Prostate gland (tissue), 2 donors: ENCODE data around the gene OR2AG2. TPM values are rescaled to one million over a fixed set of nuclear protein-coding genes. Genes with fewer than 3 reads are reported as not detected.

ENCODE experiments used
- DNase-seq: peaks from one replicate; pipeline ENCODE4 v3.0.0-alpha.2; 2019; ENCODE audit warnings: low spot score
- H3K27ac ChIP-seq, 2 donors: fragments of 200-600 bp; sonication (generic); 2 replicates each; pipeline ENCODE4 v1.5.1; 2017 to 2019
- H3K27me3 ChIP-seq: fragments of 200-600 bp; sonication (generic); replicated peaks from 2 replicates; pipeline ENCODE4 v1.5.1; 2019; ENCODE audit not compliant: insufficient read depth
- H3K36me3 ChIP-seq, 2 donors: fragments of 200-600 bp; sonication (generic); 1 replicate in 1 of 2; 2 replicates in 1 of 2; pipeline versions ENCODE4 v1.5.1 to v1.8.1; 2017 to 2019
- H3K4me1 ChIP-seq: fragments of 200-600 bp; sonication (generic); replicated peaks from 2 replicates; pipeline ENCODE4 v1.5.1; 2019
- H3K4me3 ChIP-seq, 2 donors: fragments of 200-600 bp; sonication (generic); 2 replicates each; pipeline ENCODE4 v1.5.1; 2017 to 2019
- H3K9me3 ChIP-seq: fragments of 200-600 bp; sonication (generic); 2 replicates; pipeline ENCODE4 v1.5.1; 2017
- CTCF ChIP-seq, 4 experiments: fragments of 200-600 bp in 2 of 4; fragments of 450-650 bp in 2 of 4; sonication (generic) in 2 of 4; IDR thresholded peaks; 1 replicate in 3 of 4; 2 replicates in 1 of 4; pipeline ENCODE4 v1.5.1; 2016 to 2019; ENCODE audit warnings: antibody characterized with exemption in 4 of 4, mild to moderate bottlenecking in 2 of 4, moderate library complexity in 2 of 4
- POLR2A ChIP-seq: fragments of 450-650 bp; IDR thresholded peaks from one replicate; pipeline ENCODE4 v1.6.1; 2016; ENCODE audit warnings: antibody characterized with exemption, mild to moderate bottlenecking
- POLR2AphosphoS5 ChIP-seq: sonication (generic); formaldehyde crosslinking; IDR thresholded peaks from one replicate; pipeline ENCODE4 v1.6.1; 2017; ENCODE audit warnings: antibody characterized with exemption
- WGBS: methylation state at CpG from one replicate; pipeline ENCODE4 v1.1.5; 2018; 5-methylcytosine and 5-hydroxymethylcytosine counted together
- intact Hi-C: fragments of 100-400 bp; cut with DNase I; formaldehyde crosslinking; loops from one replicate; pipeline ENCODE4 v1.14.2; 2022
- total RNA-seq, 2 donors: library from RNA; depleted of rRNA; stranded (reverse); fragments of >200 nt; gene quantifications; one replicate each; pipeline ENCODE4 v1.1.0, GENCODE V29; 2016

Gene OR2AG2
- total RNA-seq: under 1 TPM; 0.55 to 0.91 TPM

- intact Hi-C loops: no loop called here
- no peak within 1 kb of the TSS for H3K27ac ChIP-seq
- H3K36me3 ChIP-seq: no peaks in the 10 kb centered on the region
- WGBS: 65% methylated on average over 4 of the region's 4 CpGs
- DNase-seq: no peak
- H3K4me1 ChIP-seq: no peaks in the 10 kb centered on the region
- no peaks in the 10 kb centered on the region for H3K9me3 ChIP-seq
- H3K27me3 ChIP-seq: no peaks in the 10 kb centered on the region
- TF ChIP-seq CTCF (IDR thresholded peaks at IDR 0.05): no peak
- no peak for TF ChIP-seq POLR2A
- no peak for TF ChIP-seq POLR2AphosphoS5
- H3K4me3 ChIP-seq: no peak within 1 kb of the TSS
Measured at GRCh38 chr11:6771926-6772893, at the start of gene OR2AG2. TSS of gene OR2AG2 (minus strand) at chr11:6771976. CDS start at chr11:6768957, 3,019 bp downstream.

GRCh38 chr11:6818967-6819366, 47.2 kb upstream of the OR2AG2 start:
- 90% methylated on average over 5 of the region's 5 CpGs for WGBS
- no peak overlapping the region for H3K27ac ChIP-seq
- intact Hi-C loops: no loop called here
- no peaks in the 10 kb centered on the region for H3K36me3 ChIP-seq
- H3K27me3 ChIP-seq: no peaks in the 10 kb centered on the region
- no peak for DNase-seq
- no peak overlapping the region for H3K4me3 ChIP-seq
- TF ChIP-seq CTCF (IDR thresholded peaks at IDR 0.05) (no peak), POLR2AphosphoS5 (no peak), POLR2A (no peak)
- no peaks in the 10 kb centered on the region for H3K4me1 ChIP-seq
- no peaks in the 10 kb centered on the region for H3K9me3 ChIP-seq

- no peaks in the 10 kb centered on the region for H3K27me3 ChIP-seq
- H3K4me1 ChIP-seq: no peaks in the 10 kb centered on the region
- no peak overlapping the region for H3K4me3 ChIP-seq
- TF ChIP-seq POLR2AphosphoS5: no peak
- TF ChIP-seq POLR2A: no peak
- TF ChIP-seq CTCF (IDR thresholded peaks at IDR 0.05): no peak
- intact Hi-C loops: no loop called here
- DNase-seq: no peak
- no peaks in the 10 kb centered on the region for H3K36me3 ChIP-seq
- H3K27ac ChIP-seq: no peak overlapping the region
- WGBS: 52% methylated on average over 1 of the region's 1 CpG
- H3K9me3 ChIP-seq: no peaks in the 10 kb centered on the region
Measured at GRCh38 chr11:6817694-6818093, 45.9 kb upstream of the OR2AG2 start.

- DNase-seq: no peak
- no peaks in the 10 kb centered on the region for H3K36me3 ChIP-seq
- WGBS: 67% methylated on average over 2 of the region's 2 CpGs
- no peaks in the 10 kb centered on the region for H3K4me1 ChIP-seq
- intact Hi-C loops: loop anchor here (5.0 kb wide), 1 partner anchor 629 kb away; no protein-coding TSS in a partner anchor
- H3K27me3 ChIP-seq: no peaks in the 10 kb centered on the region
- no peak overlapping the region for H3K4me3 ChIP-seq
- TF ChIP-seq POLR2AphosphoS5 (no peak), POLR2A (no peak), CTCF (IDR thresholded peaks at IDR 0.05) (no peak)
- H3K27ac ChIP-seq: no peak overlapping the region
- H3K9me3 ChIP-seq: no peaks in the 10 kb centered on the region
Measured at GRCh38 chr11:6813656-6814055, 41.9 kb upstream of the OR2AG2 start.
